PFSK-1 (cell line): Measurements from ENCODE around the gene GHRL.

Experiments used
- FOXP2 ChIP-seq: optimal IDR thresholded peaks from 2 replicates; pipeline ENCODE3; 2011; ENCODE audit warnings: borderline replicate concordance, control low read depth, inconsistent platforms; ENCODE audit not compliant: insufficient read depth; ENCODE audit errors: extremely low read length, extremely low read depth
- POLR2AphosphoS5 ChIP-seq: IDR thresholded peaks from 2 replicates; pipeline ENCODE4 v1.6.1; 2012; ENCODE audit warnings: low read depth, mild to moderate bottlenecking, control low read depth, low read length, moderate library complexity
- REST ChIP-seq, 2 experiments: IDR thresholded peaks; 2 replicates each; pipeline versions ENCODE4 v1.6.1 to v1.8.0; 2011 to 2012; ENCODE audit warnings: low read depth in 2 of 2, low read length in 2 of 2, control low read depth in 1 of 2, inconsistent platforms in 1 of 2, mild to moderate bottlenecking in 1 of 2, moderate library complexity in 1 of 2; ENCODE audit not compliant: insufficient read depth in 1 of 2
- SIN3A ChIP-seq: IDR thresholded peaks from 2 replicates; pipeline ENCODE4 v1.6.1; 2012; ENCODE audit warnings: mild to moderate bottlenecking, low read length, moderate library complexity, borderline replicate concordance; ENCODE audit not compliant: insufficient read depth
- TAF1 ChIP-seq: IDR thresholded peaks from 2 replicates; pipeline ENCODE4 v1.6.1; 2012; ENCODE audit warnings: low read length, control low read depth, borderline replicate concordance; ENCODE audit not compliant: insufficient read depth

GHRL gene

GRCh38 chr3:10303105-10303504 lies 10.4 kb upstream of the GHRL start:
- TF ChIP-seq POLR2AphosphoS5 (no peak), TAF1 (no peak), SIN3A (no peak), REST (IDR thresholded peaks at IDR 0.05; ENCODE audit: insufficient read depth in 1 of 2, low read depth in 2 of 2, low read length in 2 of 2) (no peak), FOXP2 (no peak)

DNA sequence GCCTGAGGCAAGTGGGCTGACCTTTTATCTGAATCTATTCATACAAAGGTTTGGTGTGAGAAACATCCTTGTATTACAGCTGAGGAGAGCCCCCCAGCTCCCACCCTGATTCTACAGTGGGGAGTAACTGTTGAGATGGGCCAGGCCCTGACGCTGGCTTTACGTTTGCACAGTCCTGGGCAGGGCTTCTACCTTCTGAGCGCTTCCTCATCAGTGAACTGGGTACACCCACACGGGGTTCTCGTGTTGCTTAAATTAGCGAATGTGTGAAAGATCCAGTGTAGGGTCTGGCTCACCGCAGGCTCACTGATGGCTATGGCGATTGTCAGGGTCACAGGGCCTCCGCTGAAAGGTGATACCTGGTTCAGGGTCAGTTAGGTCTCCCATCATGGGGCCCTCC lies 7.3 kb upstream of the GHRL start:
- TF ChIP-seq SIN3A: no peak
- TF ChIP-seq TAF1: no peak
- no peak for TF ChIP-seq FOXP2
- TF ChIP-seq REST (IDR thresholded peaks at IDR 0.05; ENCODE audit: insufficient read depth in 1 of 2, low read depth in 2 of 2, low read length in 2 of 2): no peak
- no peak for TF ChIP-seq POLR2AphosphoS5

DNA sequence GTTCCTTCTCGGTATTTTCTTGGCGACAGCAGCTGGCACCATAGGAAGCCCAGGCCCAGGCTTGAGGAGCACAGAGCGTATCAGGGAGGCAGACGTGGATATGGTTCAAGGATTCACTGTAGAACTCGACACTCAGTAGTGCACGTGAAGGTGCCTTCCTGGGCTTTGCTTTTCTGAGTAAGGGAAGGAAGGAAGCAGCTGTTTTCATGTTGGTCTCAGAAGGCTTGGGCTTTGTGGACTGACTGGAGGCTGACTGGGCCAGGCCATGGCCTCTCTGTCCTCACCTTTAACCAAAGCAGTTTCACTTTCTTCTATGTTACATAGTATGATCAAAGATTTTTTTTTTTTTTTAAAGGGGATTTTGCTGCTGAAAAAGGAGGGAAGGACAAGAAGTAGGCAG lies 6.9 kb upstream of the GHRL start:
- no peak for TF ChIP-seq REST (IDR thresholded peaks at IDR 0.05; ENCODE audit: insufficient read depth in 1 of 2, low read depth in 2 of 2, low read length in 2 of 2)
- TF ChIP-seq SIN3A: no peak
- no peak for TF ChIP-seq TAF1
- TF ChIP-seq FOXP2: no peak
- no peak for TF ChIP-seq POLR2AphosphoS5

DNA sequence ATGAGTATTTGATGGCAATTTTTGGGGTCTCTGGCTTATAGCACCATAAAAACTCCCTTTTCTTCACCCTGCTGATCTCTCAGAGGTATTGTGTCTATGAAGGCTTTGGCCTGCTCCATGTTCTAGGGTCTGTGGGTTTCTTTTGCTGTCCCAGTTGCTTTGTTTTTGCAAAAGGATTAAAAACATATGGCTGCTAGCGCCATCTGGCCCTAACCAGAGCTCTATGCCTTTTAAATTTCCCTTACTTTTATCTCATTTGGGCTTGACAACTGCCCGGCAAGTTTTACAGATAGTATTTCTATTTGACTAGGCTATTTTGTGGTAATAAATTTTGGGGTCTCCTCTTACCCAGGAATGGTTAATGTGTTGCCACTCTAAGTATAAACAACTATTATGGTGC lies 6.4 kb upstream of the GHRL start:
- TF ChIP-seq REST (IDR thresholded peaks at IDR 0.05; ENCODE audit: insufficient read depth in 1 of 2, low read depth in 2 of 2, low read length in 2 of 2) (no peak), TAF1 (no peak), FOXP2 (no peak), POLR2AphosphoS5 (no peak), SIN3A (no peak)

DNA sequence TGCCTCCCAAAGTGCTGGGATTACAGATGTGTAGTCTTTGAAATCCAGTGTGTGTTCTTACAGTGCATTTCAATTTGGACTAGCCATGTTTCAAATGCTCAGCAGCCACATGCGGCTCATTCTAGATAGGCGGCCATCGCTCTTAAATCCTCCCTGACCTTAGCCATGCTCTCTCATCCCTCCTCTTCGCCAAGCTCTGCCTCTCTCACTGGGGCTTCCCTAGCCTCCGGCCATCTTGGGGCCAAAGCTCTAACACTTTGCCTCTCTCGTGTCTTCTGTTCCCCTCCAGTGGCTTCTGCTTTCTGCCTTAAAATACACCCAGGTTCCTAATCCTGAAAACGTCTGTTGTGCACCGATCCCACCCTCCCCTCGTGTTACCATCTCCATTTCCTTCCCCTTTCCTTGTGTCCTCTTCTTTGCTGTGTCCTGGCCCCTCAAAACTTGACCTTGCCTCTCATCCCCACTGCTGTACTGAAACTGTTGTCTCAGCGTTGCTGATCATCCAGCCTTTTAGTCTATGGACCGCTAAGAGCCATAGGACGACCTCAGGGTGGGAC lies 1.4 kb upstream of the GHRL start:
- TF ChIP-seq POLR2AphosphoS5 (no peak), TAF1 (no peak), REST (IDR thresholded peaks at IDR 0.05; ENCODE audit: insufficient read depth in 1 of 2, low read depth in 2 of 2, low read length in 2 of 2) (no peak), SIN3A (no peak), FOXP2 (no peak)
